SW480 (cell line): ENCODE data around the gene TMEM250.

Experiments
- DNase-seq: peaks from one replicate; pipeline ENCODE4 v3.0.0-alpha.2; 2016; ENCODE audit warnings: low spot score

The TMEM250 gene

GRCh38 chr9:136082496-136083361 is 35.9 kb downstream of the TMEM250 start:
- no peak for DNase-seq

- no peak for DNase-seq
Measured at GRCh38 chr9:136081826-136082495, 36.7 kb downstream of the TMEM250 start.

GRCh38 chr9:136081113-136081825 is 37.4 kb downstream of the TMEM250 start:
- no peak for DNase-seq

- no peak for DNase-seq
Measured at GRCh38 chr9:136080716-136081112, 38.0 kb downstream of the TMEM250 start.

GRCh38 chr9:136079916-136080246 is 38.8 kb downstream of the TMEM250 start:
- DNase-seq, result no peak

GRCh38 chr9:136079211-136079915 is 39.3 kb downstream of the TMEM250 start:
- DNase-seq, result no peak

GRCh38 chr9:136078498-136079011 is 40.1 kb downstream of the TMEM250 start:
- DNase-seq, result no peak

- DNase-seq, result no peak
Measured at GRCh38 chr9:136078024-136078423, 40.7 kb downstream of the TMEM250 start.

GRCh38 chr9:136077491-136077890 is 41.2 kb downstream of the TMEM250 start:
- DNase-seq, result no peak

GRCh38 chr9:136075881-136076678 is 42.6 kb downstream of the TMEM250 start:
- DNase-seq, result no peak

- no peak for DNase-seq
Measured at GRCh38 chr9:136075134-136075841, 43.4 kb downstream of the TMEM250 start.

GRCh38 chr9:136074706-136075105 is 44.0 kb downstream of the TMEM250 start:
- no peak for DNase-seq
